MCF 10A (cell line): Measurements from ENCODE around the gene MBOAT7. TPM values are rescaled to one million over a fixed set of nuclear protein-coding genes. Genes with fewer than 3 reads are reported as not detected.
"Not testable (repeated sequence)": the region's sequence is repeated elsewhere in the genome, so short reads cannot be mapped to it uniquely, and the experiment has no call there.

ENCODE experiments used
- BruUV-seq: library from RNA; stranded (reverse); fragments of 400-500 nt; replicated peaks from 2 replicates; lab custom pipeline; 2021; lab: Mats Ljungman, UMichigan
- CTCF ChIA-PET: fragments of 300-600 bp; sonication (Branson Sonifier 250); formaldehyde crosslinking; extraction: SDS; loops from one replicate; lab custom pipeline; 2021; ENCODE audit warnings: antibody characterized with exemption, inconsistent platforms; lab: Yijun Ruan, JAX
- POLR2A ChIA-PET: fragments of 300-600, 350-650 bp; sonication (Branson Sonifier 250); formaldehyde crosslinking; extraction: SDS; loops from one replicate; lab custom pipeline; 2020; ENCODE audit warnings: antibody characterized with exemption, inconsistent platforms; lab: Yijun Ruan, JAX
- DNase-seq: peaks from one replicate; pipeline ENCODE4 v3.0.0-alpha.2; 2018; ENCODE audit not compliant: unreplicated experiment
- H3K27ac Mint-ChIP-seq: one replicate; pipeline ENCODE4 v1.8.0; 2022; ENCODE audit warnings: mild to moderate bottlenecking, low read depth, mixed read lengths; ENCODE audit not compliant: unreplicated experiment
- H3K27me3 Mint-ChIP-seq: one replicate; pipeline ENCODE4 v1.8.0; 2022; ENCODE audit warnings: mixed read lengths; ENCODE audit not compliant: insufficient read depth, unreplicated experiment
- H3K36me3 Mint-ChIP-seq: one replicate; pipeline ENCODE4 v1.8.0; 2022; ENCODE audit warnings: mild to moderate bottlenecking, moderate library complexity, mixed read lengths; ENCODE audit not compliant: insufficient read depth, unreplicated experiment
- H3K4me1 Mint-ChIP-seq: one replicate; pipeline ENCODE4 v1.8.0; 2022; ENCODE audit warnings: mixed read lengths; ENCODE audit not compliant: insufficient read depth, unreplicated experiment
- H3K4me3 Mint-ChIP-seq: one replicate; pipeline ENCODE4 v1.8.0; 2022; ENCODE audit warnings: mild to moderate bottlenecking, moderate library complexity, mixed read lengths; ENCODE audit not compliant: unreplicated experiment
- H3K9me3 Mint-ChIP-seq: one replicate; pipeline ENCODE4 v1.8.0; 2022; ENCODE audit warnings: mixed read lengths; ENCODE audit not compliant: unreplicated experiment
- CTCF ChIP-seq: fragments of 200-600 bp; IDR thresholded peaks from one replicate; pipeline ENCODE4 v1.8.0; 2022; ENCODE audit warnings: antibody characterized with exemption, mild to moderate bottlenecking; ENCODE audit not compliant: unreplicated experiment
- intact Hi-C: fragments of 100-400 bp; cut with micrococcal nuclease; formaldehyde crosslinking; loops from 2 replicates; pipeline ENCODE4 v1.14.1; 2022
- total RNA-seq: library from RNA; stranded (reverse); gene quantifications from 2 replicates; pipeline ENCODE4 v1.2.3, GENCODE V29; 2022

The MBOAT7 gene
- total RNA-seq, 1 experiment from 2014 or later: 43.8 TPM

GRCh38 chr19:54219702-54220101 is 30.3 kb upstream of the MBOAT7 start:
- H3K4me3 Mint-ChIP-seq, H3K36me3 Mint-ChIP-seq, H3K4me1 Mint-ChIP-seq, DNase-seq, H3K9me3 Mint-ChIP-seq, POLR2A ChIA-PET, intact Hi-C loops, H3K27ac Mint-ChIP-seq, BruUV-seq: not testable (repeated sequence)
- CTCF ChIA-PET: interaction anchor here (0.6 kb wide), 1 partner anchor 47 kb away, joined by 3 read pairs; no protein-coding TSS in a partner anchor
- peaks cover 18% of the 10 kb centered on the region for H3K27me3 Mint-ChIP-seq

DNA sequence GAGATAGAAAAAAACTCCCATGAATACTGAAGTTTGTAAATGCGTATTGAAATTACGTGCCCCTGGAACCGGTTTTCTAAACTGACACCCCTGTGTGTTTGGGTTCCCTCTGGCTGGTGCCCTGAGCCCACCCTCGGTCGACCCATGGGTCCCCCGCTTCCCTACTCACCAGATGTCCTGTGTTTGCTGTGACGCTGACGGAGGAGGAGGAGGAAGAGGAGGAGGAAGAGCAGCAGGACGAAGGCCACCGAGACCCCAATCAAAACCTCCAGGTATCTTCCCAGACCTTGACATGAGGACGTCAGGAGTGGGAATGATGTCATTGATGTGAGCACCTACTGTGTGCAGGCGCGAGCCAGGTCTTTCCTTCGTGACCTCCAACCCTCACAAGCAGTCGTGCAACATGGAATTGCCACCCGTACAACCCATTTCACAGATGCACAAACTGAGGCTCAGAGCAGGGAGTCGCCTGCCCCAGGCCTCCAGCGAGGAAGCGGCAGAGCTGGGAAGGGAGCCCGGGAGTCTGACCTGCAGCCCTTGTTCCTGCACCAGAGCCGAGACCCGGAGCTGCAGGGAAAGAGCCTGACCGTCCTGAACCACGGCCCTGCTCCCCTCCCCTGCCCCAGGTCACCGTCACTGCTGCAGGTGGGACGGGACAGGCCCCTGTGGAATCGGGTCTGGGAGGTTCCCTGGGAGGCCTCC is 29.7 kb upstream of the MBOAT7 start:
- Mint-ChIP-seq H3K9me3 (no peaks in the 10 kb centered on the region), H3K36me3 (no peaks in the 10 kb centered on the region), H3K27ac (no peak overlapping the region), H3K4me3 (no peak overlapping the region), H3K27me3 (peaks cover 16% of the 10 kb centered on the region), H3K4me1 (no peaks in the 10 kb centered on the region)
- POLR2A ChIA-PET: no interaction called here
- CTCF ChIA-PET: interaction anchor here (0.6 kb wide), 1 partner anchor 46 kb away, joined by 3 read pairs; no protein-coding TSS in a partner anchor
- intact Hi-C loops: no loop called here
- no peak for DNase-seq
- TF ChIP-seq CTCF: no peak
- BruUV-seq: no TSS peak

GRCh38 chr19:54218259-54218658 is 28.9 kb upstream of the MBOAT7 start:
- no TSS peak for BruUV-seq
- H3K27me3 Mint-ChIP-seq: peaks cover 7% of the 10 kb centered on the region

GRCh38 chr19:54217517-54218247 is 28.3 kb upstream of the MBOAT7 start:
- H3K9me3 Mint-ChIP-seq, DNase-seq, CTCF ChIA-PET, H3K4me3 Mint-ChIP-seq, BruUV-seq, H3K36me3 Mint-ChIP-seq, H3K4me1 Mint-ChIP-seq, intact Hi-C loops, H3K27ac Mint-ChIP-seq, POLR2A ChIA-PET, H3K27me3 Mint-ChIP-seq: not testable (repeated sequence)

More at GRCh38 chr19:54218259-54218658, 28.9 kb upstream of the MBOAT7 start:
- no peaks in the 10 kb centered on the region for H3K36me3 Mint-ChIP-seq
- no peak for TF ChIP-seq CTCF
- no peak for DNase-seq
- no peak overlapping the region for H3K4me3 Mint-ChIP-seq
- ChIA-PET POLR2A (no interaction called here), CTCF (no interaction called here)
- no peaks in the 10 kb centered on the region for H3K9me3 Mint-ChIP-seq
- no peaks in the 10 kb centered on the region for H3K4me1 Mint-ChIP-seq
- intact Hi-C loops: no loop called here
- H3K27ac Mint-ChIP-seq: no peak overlapping the region

GRCh38 chr19:54216869-54217268 is 27.5 kb upstream of the MBOAT7 start:
- no peak for DNase-seq
- no peak overlapping the region for H3K27ac Mint-ChIP-seq
- ChIA-PET CTCF (no interaction called here), POLR2A (interaction anchor here (0.8 kb wide), 1 partner anchor 16 kb away, joined by 3 read pairs; the partner anchor contains the start of gene RPS9)
- peaks cover 4% of the 10 kb centered on the region for H3K36me3 Mint-ChIP-seq
- H3K9me3 Mint-ChIP-seq: no peaks in the 10 kb centered on the region
- no TSS peak for BruUV-seq
- intact Hi-C loops: no loop called here
- H3K4me3 Mint-ChIP-seq: no peak overlapping the region
- no peaks in the 10 kb centered on the region for H3K27me3 Mint-ChIP-seq
- no peaks in the 10 kb centered on the region for H3K4me1 Mint-ChIP-seq
- TF ChIP-seq CTCF: no peak

- intact Hi-C loops, DNase-seq, H3K4me3 Mint-ChIP-seq, CTCF ChIA-PET, BruUV-seq, H3K27ac Mint-ChIP-seq, H3K9me3 Mint-ChIP-seq, POLR2A ChIA-PET, H3K27me3 Mint-ChIP-seq: not testable (repeated sequence)
- peaks cover 12% of the 10 kb centered on the region for H3K4me1 Mint-ChIP-seq
- peaks cover 20% of the 10 kb centered on the region for H3K36me3 Mint-ChIP-seq
Measured at GRCh38 chr19:54214734-54215133, 25.4 kb upstream of the MBOAT7 start.
